Measurements from ENCODE around the gene OR6C75.

Gene OR6C75

GRCh38 chr12:55416961-55417360 is 54.2 kb downstream of the OR6C75 start:
- H3K27ac ChIP-seq: no peak overlapping the region
- TF ChIP-seq CTCF (conservative IDR thresholded peaks at IDR 0.05): no peak
